Neural crest cell (in vitro differentiated cells): Measurements from ENCODE around the gene TRIM46. TPM values are rescaled to one million over a fixed set of nuclear protein-coding genes. Genes with fewer than 3 reads are reported as not detected.
"Not testable (repeated sequence)": the region's sequence is repeated elsewhere in the genome, so short reads cannot be mapped to it uniquely, and the experiment has no call there.

Source experiments
- DNase-seq: peaks from one replicate; pipeline ENCODE4 v3.0.0; 2021; ENCODE audit warnings: low read depth, mixed read lengths, low spot score
- H3K27ac Mint-ChIP-seq: one replicate; pipeline ENCODE4 v1.8.0; 2021; ENCODE audit warnings: mild to moderate bottlenecking, mixed read lengths; ENCODE audit not compliant: unreplicated experiment
- H3K27me3 Mint-ChIP-seq: 2 replicates; pipeline ENCODE4 v1.8.0; 2021; ENCODE audit warnings: low read depth, mild to moderate bottlenecking, mixed read lengths
- H3K36me3 Mint-ChIP-seq: 2 replicates; pipeline ENCODE4 v1.8.0; 2021; ENCODE audit warnings: low read depth, mild to moderate bottlenecking, mixed read lengths
- H3K4me1 Mint-ChIP-seq: 2 replicates; pipeline ENCODE4 v1.8.0; 2021; ENCODE audit warnings: mixed read lengths
- H3K4me3 Mint-ChIP-seq: one replicate; pipeline ENCODE4 v1.8.0; 2021; ENCODE audit warnings: mild to moderate bottlenecking, mixed read lengths
- H3K9me3 Mint-ChIP-seq: 2 replicates; pipeline ENCODE4 v1.8.0; 2021; ENCODE audit warnings: mixed read lengths
- total RNA-seq: library from RNA; stranded (reverse); gene quantifications from 2 replicates; pipeline ENCODE4 v1.2.1, GENCODE V29; 2021
- TF ChIP-seq, protein P1 (sequence below): fragments of 200-600 bp; sonication (generic); conservative IDR thresholded peaks from 2 replicates; pipeline ENCODE4 v1.5.0; 2021; ENCODE audit warnings: antibody characterized with exemption, mild to moderate bottlenecking

Gene TRIM46
- total RNA-seq, 1 donor from 2014 or later: 9.8 TPM

DNA sequence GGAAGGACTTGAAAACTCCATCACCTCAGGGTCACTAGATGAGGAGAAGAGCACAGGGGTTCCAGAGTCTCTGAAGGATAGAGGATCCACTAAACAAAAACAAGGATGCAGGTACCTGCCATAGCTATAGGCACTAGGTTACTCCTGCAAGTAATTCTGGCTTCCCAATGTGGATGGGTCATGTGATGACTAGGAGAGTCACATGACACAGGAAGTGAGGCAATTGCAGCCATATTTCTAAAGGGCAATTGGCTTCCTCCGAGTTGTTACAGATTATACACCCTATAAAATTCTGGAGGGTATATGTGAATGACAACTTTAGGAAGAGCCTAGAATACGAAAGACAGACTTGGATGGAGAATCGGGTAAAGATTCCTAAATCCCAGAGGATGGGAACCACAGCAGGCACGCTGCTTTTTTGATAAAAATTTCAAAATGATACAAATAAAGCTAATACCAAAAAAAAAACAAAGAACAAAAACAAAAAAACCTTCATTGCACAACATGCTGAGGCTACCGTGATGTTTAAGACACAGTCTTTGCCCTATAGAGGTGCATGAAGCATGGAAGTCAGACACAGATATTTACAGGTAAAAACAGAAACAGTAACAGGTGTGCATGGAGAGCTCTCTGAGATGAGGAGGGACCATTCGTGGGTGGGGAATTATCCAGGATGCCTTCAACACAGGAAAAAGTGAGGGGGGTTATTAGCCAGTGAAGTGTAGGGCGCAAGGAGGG lies 45.4 kb downstream of the TRIM46 start:
- Mint-ChIP-seq H3K27me3 (no peaks in the 10 kb centered on the region), H3K9me3 (no peaks in the 10 kb centered on the region), H3K36me3 (peaks cover 5% of the 10 kb centered on the region), H3K27ac (peak overlapping the region; percentile 59), H3K4me1 (peaks cover 19% of the 10 kb centered on the region), H3K4me3 (peak overlapping the region; percentile 44)
- no peak for DNase-seq
- TF ChIP-seq, protein P1, sequence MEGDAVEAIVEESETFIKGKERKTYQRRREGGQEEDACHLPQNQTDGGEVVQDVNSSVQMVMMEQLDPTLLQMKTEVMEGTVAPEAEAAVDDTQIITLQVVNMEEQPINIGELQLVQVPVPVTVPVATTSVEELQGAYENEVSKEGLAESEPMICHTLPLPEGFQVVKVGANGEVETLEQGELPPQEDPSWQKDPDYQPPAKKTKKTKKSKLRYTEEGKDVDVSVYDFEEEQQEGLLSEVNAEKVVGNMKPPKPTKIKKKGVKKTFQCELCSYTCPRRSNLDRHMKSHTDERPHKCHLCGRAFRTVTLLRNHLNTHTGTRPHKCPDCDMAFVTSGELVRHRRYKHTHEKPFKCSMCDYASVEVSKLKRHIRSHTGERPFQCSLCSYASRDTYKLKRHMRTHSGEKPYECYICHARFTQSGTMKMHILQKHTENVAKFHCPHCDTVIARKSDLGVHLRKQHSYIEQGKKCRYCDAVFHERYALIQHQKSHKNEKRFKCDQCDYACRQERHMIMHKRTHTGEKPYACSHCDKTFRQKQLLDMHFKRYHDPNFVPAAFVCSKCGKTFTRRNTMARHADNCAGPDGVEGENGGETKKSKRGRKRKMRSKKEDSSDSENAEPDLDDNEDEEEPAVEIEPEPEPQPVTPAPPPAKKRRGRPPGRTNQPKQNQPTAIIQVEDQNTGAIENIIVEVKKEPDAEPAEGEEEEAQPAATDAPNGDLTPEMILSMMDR: no peak

DNA sequence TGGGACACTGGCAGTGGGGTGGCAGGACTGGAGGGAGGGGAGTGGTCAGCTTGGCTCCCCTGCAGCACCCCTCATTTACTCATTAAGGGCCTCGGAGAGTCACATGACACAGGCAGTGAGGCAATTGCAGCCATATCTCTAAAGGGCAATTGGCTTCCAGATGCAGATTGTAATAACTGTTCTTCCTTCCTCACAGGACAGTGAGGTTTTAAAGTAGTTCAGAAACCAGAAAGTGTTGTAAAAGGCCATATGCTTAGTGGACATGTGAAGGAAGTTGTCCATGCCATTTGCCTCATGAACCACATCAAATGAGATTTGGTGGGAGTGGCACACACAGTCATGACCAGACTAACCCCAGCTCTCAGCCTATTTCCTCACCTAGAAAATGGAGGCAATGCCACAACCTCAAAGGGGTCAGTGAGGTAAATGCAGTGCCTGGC lies 46.0 kb downstream of the TRIM46 start:
- H3K36me3 Mint-ChIP-seq: peaks cover 9% of the 10 kb centered on the region
- no peak for DNase-seq
- TF ChIP-seq, protein P1: no peak

DNA sequence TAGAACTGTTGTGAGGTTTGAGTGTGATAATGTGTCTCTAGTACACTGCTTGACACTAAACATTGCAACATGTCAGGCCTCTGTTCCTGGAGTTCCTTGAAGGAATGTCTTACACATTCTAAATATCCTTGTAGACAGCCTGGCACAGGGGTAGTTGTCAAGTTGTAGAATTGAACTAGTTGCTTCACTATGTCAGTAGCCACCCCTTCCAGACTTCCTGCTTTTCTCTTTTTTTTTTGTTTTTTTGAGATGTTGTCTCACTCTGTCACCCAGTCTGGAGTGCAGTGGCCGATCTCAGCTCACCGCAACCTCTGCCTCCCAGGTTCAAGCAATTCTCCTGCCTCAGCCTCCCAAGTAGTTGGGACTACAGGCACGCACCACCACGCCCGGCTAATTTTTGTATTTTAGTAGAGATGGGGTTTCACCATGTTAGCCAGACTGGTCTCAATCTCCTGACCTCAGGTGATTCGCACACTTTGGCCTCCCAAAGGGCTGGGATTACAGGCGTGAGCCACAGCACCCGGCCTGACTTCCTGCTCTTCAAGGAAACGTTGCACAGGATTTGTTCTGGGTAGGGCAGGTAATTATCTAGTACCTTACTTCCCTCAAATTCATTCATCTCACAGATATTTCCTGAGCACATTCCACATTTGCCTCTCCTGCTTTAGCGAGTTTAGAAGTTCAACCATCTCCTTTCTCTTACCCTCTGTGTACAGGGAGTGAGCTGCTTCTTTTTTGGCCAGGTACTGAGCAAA lies 46.7 kb downstream of the TRIM46 start:
- H3K9me3 Mint-ChIP-seq, H3K4me3 Mint-ChIP-seq, H3K27ac Mint-ChIP-seq, H3K36me3 Mint-ChIP-seq, H3K27me3 Mint-ChIP-seq, DNase-seq: not testable (repeated sequence)
- peaks cover 30% of the 10 kb centered on the region for H3K4me1 Mint-ChIP-seq

More for the DNA sequence above, 46.0 kb downstream of the TRIM46 start:
- H3K27me3 Mint-ChIP-seq: no peaks in the 10 kb centered on the region
- H3K4me1 Mint-ChIP-seq: peaks cover 22% of the 10 kb centered on the region
- peak overlapping the region; percentile 59 for H3K27ac Mint-ChIP-seq
- no peaks in the 10 kb centered on the region for H3K9me3 Mint-ChIP-seq
- H3K4me3 Mint-ChIP-seq: no peak overlapping the region

DNA sequence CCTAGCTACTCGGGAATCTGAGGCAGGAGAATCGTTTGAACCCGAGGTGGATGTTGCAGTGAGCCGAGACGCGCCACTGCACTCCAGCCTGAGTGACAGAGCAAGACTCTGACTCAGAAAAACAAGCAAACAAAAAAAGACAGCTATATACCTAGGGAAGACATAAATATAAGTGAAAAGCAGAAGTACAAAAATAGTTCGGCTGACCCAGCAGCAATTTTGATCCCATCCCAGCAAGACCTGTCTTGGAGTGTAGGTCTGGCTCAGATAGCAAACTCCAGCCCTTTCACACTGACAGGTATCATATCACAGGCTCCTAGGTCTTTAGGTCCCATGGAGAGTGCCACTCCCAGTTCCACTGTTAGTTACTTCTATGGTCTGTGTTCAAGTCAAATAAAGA lies 49.4 kb downstream of the TRIM46 start:
- H3K36me3 Mint-ChIP-seq: peaks cover 4% of the 10 kb centered on the region
- H3K27ac Mint-ChIP-seq: no peak overlapping the region

DNA sequence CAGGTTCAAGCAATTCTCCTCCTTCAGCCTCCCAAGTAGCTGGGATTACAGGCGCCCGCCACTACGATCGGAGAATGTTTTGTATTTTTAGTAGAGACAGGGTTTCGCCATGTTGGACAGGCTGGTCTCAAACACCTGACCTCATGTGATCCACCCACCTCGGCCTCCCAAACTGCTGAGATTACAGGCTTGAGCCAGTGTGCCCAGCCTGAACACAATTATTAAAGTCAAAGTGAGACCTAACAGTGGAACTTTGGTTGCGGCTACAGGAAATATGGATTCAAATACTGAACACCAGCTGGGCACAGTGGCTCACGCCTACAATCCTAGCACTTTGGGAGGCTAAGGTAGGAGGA lies 51.7 kb downstream of the TRIM46 start:
- not testable (repeated sequence) for DNase-seq, H3K9me3 Mint-ChIP-seq, H3K36me3 Mint-ChIP-seq, H3K27me3 Mint-ChIP-seq
- peak overlapping the region; percentile 94 for H3K4me3 Mint-ChIP-seq
- peaks cover 37% of the 10 kb centered on the region for H3K4me1 Mint-ChIP-seq
- H3K27ac Mint-ChIP-seq: peak overlapping the region; percentile 75

More for the DNA sequence above, 49.4 kb downstream of the TRIM46 start:
- Mint-ChIP-seq H3K4me3 (peak overlapping the region; percentile 47), H3K27me3 (no peaks in the 10 kb centered on the region), H3K9me3 (no peaks in the 10 kb centered on the region), H3K4me1 (peaks cover 51% of the 10 kb centered on the region)
- DNase-seq: no peak
- TF ChIP-seq, protein P1: no peak

DNA sequence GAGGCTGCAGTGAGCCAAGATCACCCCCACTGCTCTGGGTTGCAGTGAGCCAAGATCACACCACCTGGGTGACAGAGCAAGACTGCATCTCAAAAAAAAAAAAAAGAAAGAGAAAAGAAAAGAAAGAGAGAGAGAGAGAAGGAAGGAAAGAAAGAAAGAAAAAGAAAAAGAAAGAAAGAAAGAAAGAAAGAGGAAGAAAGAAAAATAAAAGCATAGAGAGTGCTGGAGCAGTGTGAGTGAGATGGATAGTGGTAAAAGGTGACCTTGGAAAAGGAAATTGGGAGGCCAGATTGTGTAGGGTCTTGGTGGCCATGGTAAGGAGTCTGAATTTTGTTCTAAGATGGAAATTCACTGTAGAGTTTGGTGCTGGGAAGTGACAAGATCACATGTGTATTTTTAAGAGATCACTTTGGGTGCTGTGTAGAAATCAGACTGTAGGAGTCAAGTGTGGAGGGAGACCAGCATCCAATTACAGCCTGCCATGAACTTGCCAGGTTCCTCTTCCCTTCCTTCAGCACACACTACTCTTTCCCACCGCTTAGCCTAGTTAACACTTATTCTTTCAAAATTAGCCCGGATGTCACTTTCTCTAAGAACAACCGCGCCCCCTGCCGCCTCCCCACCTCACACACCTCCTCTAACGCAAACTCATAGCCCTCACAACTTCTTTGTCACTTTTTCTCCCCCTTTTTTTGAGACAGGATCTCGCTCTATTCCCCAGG lies 52.7 kb downstream of the TRIM46 start:
- TF ChIP-seq, protein P1: peak; percentile 56
- H3K36me3 Mint-ChIP-seq: peaks cover 4% of the 10 kb centered on the region
- DNase-seq: peak; percentile 48
- H3K27ac Mint-ChIP-seq: peak overlapping the region; percentile 97
- peaks cover 37% of the 10 kb centered on the region for H3K4me1 Mint-ChIP-seq
- peak overlapping the region; percentile 94 for H3K4me3 Mint-ChIP-seq
- no peaks in the 10 kb centered on the region for H3K27me3 Mint-ChIP-seq
- H3K9me3 Mint-ChIP-seq: no peaks in the 10 kb centered on the region
